Measurements from ENCODE around the gene TOR1A. TPM values are rescaled to one million over a fixed set of nuclear protein-coding genes. Genes with fewer than 3 reads are reported as not detected.

Gene TOR1A
- total RNA-seq, 1 donor from 2014 or later = 42.3 TPM

DNA sequence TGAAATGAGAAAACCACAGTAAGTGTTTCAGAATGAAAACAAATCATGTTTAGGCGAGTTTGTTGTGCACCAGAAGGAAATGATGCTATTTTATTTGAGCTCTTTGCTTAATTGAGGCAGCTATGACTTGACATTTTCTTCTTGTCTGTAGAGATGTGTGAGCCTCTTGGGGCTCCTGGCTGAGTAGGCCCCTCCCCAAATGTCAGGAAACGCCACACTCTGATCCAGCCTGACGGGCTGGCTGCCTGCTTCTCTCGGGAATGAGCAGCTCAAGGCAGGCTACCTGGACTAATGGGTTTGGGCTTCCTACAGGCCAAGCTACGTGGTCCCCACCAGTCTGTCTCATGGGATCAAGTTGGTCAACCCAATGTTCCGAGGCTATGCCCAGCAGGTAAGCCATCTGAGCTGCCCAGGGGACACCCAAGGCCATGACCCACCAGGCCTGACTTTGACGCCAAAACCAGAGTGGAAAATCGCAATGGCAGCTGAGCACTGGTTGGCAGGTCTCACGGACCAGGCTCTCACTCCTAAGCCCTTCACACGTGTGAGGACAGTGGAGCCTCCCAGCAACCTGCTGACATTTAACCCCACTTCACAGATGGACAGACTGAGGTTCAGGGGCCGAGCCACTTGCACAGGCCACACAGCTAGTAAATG is 41.2 kb upstream of the TOR1A start:
- H3K27me3 Mint-ChIP-seq (ENCODE audit: unreplicated experiment) = peaks cover 2% of the 10 kb centered on the region
- H3K4me3 Mint-ChIP-seq (ENCODE audit: unreplicated experiment) = no peak overlapping the region
- TF ChIP-seq, protein P1, sequence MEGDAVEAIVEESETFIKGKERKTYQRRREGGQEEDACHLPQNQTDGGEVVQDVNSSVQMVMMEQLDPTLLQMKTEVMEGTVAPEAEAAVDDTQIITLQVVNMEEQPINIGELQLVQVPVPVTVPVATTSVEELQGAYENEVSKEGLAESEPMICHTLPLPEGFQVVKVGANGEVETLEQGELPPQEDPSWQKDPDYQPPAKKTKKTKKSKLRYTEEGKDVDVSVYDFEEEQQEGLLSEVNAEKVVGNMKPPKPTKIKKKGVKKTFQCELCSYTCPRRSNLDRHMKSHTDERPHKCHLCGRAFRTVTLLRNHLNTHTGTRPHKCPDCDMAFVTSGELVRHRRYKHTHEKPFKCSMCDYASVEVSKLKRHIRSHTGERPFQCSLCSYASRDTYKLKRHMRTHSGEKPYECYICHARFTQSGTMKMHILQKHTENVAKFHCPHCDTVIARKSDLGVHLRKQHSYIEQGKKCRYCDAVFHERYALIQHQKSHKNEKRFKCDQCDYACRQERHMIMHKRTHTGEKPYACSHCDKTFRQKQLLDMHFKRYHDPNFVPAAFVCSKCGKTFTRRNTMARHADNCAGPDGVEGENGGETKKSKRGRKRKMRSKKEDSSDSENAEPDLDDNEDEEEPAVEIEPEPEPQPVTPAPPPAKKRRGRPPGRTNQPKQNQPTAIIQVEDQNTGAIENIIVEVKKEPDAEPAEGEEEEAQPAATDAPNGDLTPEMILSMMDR (IDR thresholded peaks at IDR 0.05; ENCODE audit: partially characterized antibody, unreplicated experiment) = no peak
- peaks cover 5% of the 10 kb centered on the region for H3K9me3 Mint-ChIP-seq (ENCODE audit: unreplicated experiment)
- H3K4me1 Mint-ChIP-seq (ENCODE audit: low read depth, unreplicated experiment) = peaks cover 8% of the 10 kb centered on the region
- H3K27ac Mint-ChIP-seq (ENCODE audit: unreplicated experiment) = no peak overlapping the region
- DNase-seq = no peak
- peaks cover 5% of the 10 kb centered on the region for H3K36me3 Mint-ChIP-seq (ENCODE audit: unreplicated experiment)

- TF ChIP-seq, protein P1 (IDR thresholded peaks at IDR 0.05; ENCODE audit: partially characterized antibody, unreplicated experiment) = no peak
- Mint-ChIP-seq H3K4me3 (ENCODE audit: unreplicated experiment) (no peak overlapping the region), H3K9me3 (ENCODE audit: unreplicated experiment) (peaks cover 3% of the 10 kb centered on the region)
These were observed 39.2 kb upstream of the TOR1A start for GRCh38 chr9:129863059-129863690.

DNA sequence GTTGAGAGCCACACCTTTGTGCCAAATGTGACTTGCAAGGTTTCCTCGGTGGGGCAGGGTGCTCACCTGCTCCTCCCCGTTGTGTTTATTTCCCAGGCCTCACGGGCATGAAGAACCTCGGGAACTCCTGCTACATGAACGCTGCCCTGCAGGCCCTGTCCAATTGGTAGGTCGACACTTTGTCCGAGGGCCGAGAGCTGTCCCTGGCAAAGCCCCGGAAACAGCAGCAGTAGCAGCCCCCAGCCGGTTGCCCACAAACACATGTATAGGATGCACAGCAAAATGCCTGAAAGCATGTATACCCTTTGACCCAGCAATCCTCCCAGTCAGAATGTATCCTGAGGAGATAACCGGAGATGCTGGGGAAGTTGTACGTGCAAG is 37.5 kb upstream of the TOR1A start:
- Mint-ChIP-seq H3K4me3 (ENCODE audit: unreplicated experiment) (no peak overlapping the region), H3K9me3 (ENCODE audit: unreplicated experiment) (peaks cover 3% of the 10 kb centered on the region), H3K27me3 (ENCODE audit: unreplicated experiment) (peaks cover 2% of the 10 kb centered on the region), H3K27ac (ENCODE audit: unreplicated experiment) (no peak overlapping the region), H3K36me3 (ENCODE audit: unreplicated experiment) (peaks cover 5% of the 10 kb centered on the region), H3K4me1 (ENCODE audit: low read depth, unreplicated experiment) (peaks cover 14% of the 10 kb centered on the region)
- no peak for DNase-seq
- TF ChIP-seq, protein P1 (IDR thresholded peaks at IDR 0.05; ENCODE audit: partially characterized antibody, unreplicated experiment) = no peak

More at GRCh38 chr9:129863059-129863690, 39.2 kb upstream of the TOR1A start:
- peaks cover 5% of the 10 kb centered on the region for H3K36me3 Mint-ChIP-seq (ENCODE audit: unreplicated experiment)
- no peak for DNase-seq
- no peak overlapping the region for H3K27ac Mint-ChIP-seq (ENCODE audit: unreplicated experiment)
- H3K4me1 Mint-ChIP-seq (ENCODE audit: low read depth, unreplicated experiment) = peaks cover 10% of the 10 kb centered on the region
- H3K27me3 Mint-ChIP-seq (ENCODE audit: unreplicated experiment) = peaks cover 2% of the 10 kb centered on the region

DNA sequence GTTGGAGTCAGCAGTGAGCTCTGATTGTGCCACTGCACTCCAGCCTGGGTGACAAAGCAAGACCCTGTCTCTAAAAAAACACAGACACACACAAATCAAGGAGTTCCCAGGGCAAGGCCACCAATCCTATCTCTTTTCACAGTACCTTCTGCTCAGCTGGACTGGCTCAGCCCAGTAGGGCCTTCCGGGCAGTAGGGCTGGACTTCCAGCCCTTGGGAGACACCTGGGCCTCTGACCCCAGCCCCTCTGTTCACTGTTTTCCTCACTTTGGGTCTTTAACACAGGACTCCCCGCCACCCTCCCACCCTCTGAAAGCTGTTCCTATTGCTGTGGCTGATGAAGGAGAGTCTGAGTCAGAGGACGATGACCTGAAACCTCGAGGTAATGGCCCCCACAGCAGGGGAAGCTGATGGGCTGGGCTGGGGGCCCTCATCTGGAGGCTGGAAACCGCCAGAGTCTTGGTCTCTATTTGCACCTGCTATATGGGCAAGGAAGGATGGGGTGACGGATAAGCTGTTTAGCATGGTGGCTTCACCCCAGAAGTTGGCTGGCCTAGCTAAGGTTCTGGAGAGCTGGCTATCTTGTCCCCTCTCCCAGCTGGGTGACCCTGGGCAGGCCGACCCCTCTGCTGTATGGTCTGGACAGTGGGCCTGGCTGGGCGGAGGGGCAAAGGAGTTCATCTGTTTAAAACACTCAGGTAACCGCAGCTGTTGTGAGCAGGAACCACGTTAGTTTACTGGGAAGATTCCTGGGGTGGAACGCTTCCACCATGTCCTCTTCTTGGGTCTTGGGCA is 36.9 kb upstream of the TOR1A start:
- DNase-seq = no peak
- H3K27me3 Mint-ChIP-seq (ENCODE audit: unreplicated experiment) = peaks cover 2% of the 10 kb centered on the region
- no peak overlapping the region for H3K4me3 Mint-ChIP-seq (ENCODE audit: unreplicated experiment)
- H3K36me3 Mint-ChIP-seq (ENCODE audit: unreplicated experiment) = peaks cover 5% of the 10 kb centered on the region
- peaks cover 14% of the 10 kb centered on the region for H3K4me1 Mint-ChIP-seq (ENCODE audit: low read depth, unreplicated experiment)
- H3K9me3 Mint-ChIP-seq (ENCODE audit: unreplicated experiment) = peaks cover 3% of the 10 kb centered on the region
- TF ChIP-seq, protein P1 (IDR thresholded peaks at IDR 0.05; ENCODE audit: partially characterized antibody, unreplicated experiment) = no peak
- H3K27ac Mint-ChIP-seq (ENCODE audit: unreplicated experiment) = no peak overlapping the region

All from glutamatergic neuron (in vitro differentiated cells).